WI38 (cell line): ENCODE results near the gene SDHAF2.

Source experiments
- H3K4me3 ChIP-seq: 2 replicates; pipeline ENCODE4 v1.5.1; 2011; ENCODE audit warnings: low read depth, mild to moderate bottlenecking, control low read depth, low read length
- TF ChIP-seq, protein P1 (sequence below): IDR thresholded peaks from 2 replicates; pipeline ENCODE4 v1.5.1; 2012; ENCODE audit warnings: low read depth, mild to moderate bottlenecking, control low read depth, low read length

Gene SDHAF2

DNA sequence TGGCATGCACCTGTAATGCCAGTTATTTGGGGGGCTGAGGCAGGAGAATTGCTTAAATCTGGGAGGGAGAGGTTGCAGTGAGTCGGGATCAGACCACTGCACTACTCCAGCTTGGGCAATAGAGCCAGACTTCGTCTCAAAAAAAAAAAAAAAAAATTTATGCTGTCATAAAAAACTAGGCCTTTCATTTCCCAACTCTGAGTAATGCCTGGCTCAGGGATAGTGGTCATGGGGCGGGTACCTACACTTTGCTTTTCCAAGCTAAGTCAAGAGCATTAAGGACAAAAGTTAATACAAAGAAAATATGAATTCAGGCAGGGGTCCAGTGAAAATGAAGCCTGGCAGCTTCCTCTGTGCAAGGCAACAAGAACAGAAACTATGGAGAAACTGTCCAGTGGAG is 16.4 kb upstream of the SDHAF2 start:
- no peak overlapping the region for H3K4me3 ChIP-seq
- TF ChIP-seq, protein P1, sequence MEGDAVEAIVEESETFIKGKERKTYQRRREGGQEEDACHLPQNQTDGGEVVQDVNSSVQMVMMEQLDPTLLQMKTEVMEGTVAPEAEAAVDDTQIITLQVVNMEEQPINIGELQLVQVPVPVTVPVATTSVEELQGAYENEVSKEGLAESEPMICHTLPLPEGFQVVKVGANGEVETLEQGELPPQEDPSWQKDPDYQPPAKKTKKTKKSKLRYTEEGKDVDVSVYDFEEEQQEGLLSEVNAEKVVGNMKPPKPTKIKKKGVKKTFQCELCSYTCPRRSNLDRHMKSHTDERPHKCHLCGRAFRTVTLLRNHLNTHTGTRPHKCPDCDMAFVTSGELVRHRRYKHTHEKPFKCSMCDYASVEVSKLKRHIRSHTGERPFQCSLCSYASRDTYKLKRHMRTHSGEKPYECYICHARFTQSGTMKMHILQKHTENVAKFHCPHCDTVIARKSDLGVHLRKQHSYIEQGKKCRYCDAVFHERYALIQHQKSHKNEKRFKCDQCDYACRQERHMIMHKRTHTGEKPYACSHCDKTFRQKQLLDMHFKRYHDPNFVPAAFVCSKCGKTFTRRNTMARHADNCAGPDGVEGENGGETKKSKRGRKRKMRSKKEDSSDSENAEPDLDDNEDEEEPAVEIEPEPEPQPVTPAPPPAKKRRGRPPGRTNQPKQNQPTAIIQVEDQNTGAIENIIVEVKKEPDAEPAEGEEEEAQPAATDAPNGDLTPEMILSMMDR = no peak

DNA sequence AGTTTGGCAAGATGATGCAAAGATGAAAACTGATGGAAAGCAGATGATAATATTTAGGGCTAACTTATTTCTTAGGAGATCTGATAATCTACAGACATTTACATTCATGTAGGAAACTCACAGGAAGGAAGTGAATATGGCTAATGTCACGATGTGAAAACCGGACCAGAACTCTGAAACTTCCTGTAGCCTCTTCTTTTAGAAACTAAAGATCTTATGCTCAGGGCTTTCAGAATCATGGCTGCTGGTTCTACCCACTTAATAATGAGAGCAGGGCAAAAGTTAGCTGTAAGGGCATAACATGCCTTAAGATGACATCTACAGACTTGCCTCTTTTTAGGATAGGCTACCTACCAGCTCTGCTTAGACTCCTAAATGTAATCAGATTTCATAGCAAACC is 15.4 kb upstream of the SDHAF2 start:
- TF ChIP-seq, protein P1 = no peak

GRCh38 chr11:61415381-61415780 is 14.5 kb upstream of the SDHAF2 start:
- TF ChIP-seq, protein P1 = no peak
- H3K4me3 ChIP-seq = no peak overlapping the region

More for the DNA sequence above, 15.4 kb upstream of the SDHAF2 start:
- H3K4me3 ChIP-seq = no peak overlapping the region

DNA sequence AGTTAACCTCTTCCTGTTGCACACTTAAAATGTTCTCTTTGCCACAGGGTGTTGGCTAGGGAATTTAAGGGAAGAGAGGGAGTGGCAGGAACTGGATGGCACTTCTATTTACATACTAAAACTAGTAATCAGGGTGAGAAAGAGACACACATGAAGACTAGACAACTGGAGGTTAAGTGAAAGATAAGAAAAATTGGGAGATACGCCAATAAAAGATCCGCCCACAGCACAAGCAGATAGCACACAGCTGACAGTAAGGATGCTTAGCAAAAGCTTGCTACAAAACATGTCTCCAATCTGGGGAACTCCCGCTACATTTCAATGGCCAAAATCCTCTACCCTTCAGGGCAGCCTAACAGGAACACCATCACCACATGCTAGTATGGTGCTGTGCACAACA is 13.0 kb upstream of the SDHAF2 start:
- TF ChIP-seq, protein P1 = no peak
- no peak overlapping the region for H3K4me3 ChIP-seq

- TF ChIP-seq, protein P1 = no peak
- H3K4me3 ChIP-seq = no peak overlapping the region
Measured at GRCh38 chr11:61417670-61418069, 12.3 kb upstream of the SDHAF2 start.

DNA sequence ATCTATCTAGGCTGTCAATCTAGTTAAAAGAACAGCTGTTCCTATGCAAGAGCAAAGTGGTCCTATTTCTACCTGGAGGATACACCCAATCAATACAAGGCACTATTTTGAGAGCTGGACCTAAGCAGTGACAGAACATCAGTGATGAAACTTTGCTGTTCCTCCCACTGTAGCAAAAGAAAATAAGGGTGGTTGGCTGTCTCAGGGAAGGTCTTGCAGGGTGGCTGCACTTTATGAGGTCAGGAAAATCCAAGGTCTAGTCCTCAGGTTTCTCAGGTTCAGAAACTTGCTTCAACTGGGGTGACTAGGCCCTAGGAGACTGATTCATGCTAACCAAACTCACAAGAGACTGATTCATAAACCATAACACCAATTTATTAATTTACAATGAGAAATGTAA is 11.8 kb upstream of the SDHAF2 start:
- no peak overlapping the region for H3K4me3 ChIP-seq
- TF ChIP-seq, protein P1 = no peak

DNA sequence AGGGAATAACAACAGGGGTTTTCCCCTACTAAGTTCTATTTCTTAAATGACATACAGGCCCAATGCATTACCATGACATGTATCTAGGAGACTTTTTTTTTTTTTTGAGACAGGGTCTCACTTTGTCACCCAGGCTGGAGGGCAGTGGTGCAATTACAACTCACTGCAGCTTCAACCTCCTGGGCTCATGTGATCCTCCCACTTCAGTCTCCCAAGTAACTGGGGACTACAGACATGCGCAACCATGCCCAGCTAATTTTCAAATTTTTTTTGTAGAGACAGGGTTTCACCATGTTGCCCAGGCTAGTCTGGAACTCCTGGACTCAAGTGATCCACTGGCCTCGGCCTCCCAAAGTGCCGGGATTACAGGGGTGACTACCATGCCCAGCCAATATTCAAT is 7.7 kb upstream of the SDHAF2 start:
- H3K4me3 ChIP-seq = no peak overlapping the region
- TF ChIP-seq, protein P1 = no peak
